Esophagus muscularis mucosa (tissue), 4 donors: ENCODE results near the gene SPON2. TPM values are rescaled to one million over a fixed set of nuclear protein-coding genes. Genes with fewer than 3 reads are reported as not detected.

ENCODE experiments used
- DNase-seq: peaks from one replicate; pipeline ENCODE4 v3.0.0-alpha.2; 2017; ENCODE audit errors: extremely low spot score
- H3K27ac ChIP-seq, 4 donors: fragments of 200-600 bp; sonication (generic); replicated peaks in 1 of 4; 1 replicate in 3 of 4; 2 replicates in 1 of 4; pipeline ENCODE4 v1.5.1; 2016 to 2019; ENCODE audit warnings: mild to moderate bottlenecking in 1 of 4
- H3K27me3 ChIP-seq, 4 donors: fragments of 200-600 bp; sonication (generic); one replicate each; pipeline versions ENCODE4 v1.5.1 to v1.6.0; 2016 to 2019
- H3K36me3 ChIP-seq, 4 donors: fragments of 200-600 bp; sonication (generic); one replicate each; pipeline ENCODE4 v1.5.1; 2016 to 2019
- H3K4me1 ChIP-seq, 4 donors: fragments of 200-600 bp; sonication (generic); one replicate each; pipeline ENCODE4 v1.5.1; 2016 to 2019
- H3K4me3 ChIP-seq, 4 donors: fragments of 200-600 bp; sonication (generic); 1 replicate in 2 of 4; 2 replicates in 2 of 4; pipeline ENCODE4 v1.5.1; 2016 to 2019; ENCODE audit warnings: mild to moderate bottlenecking in 4 of 4, moderate library complexity in 1 of 4
- H3K9me3 ChIP-seq, 4 donors: fragments of 200-600 bp; sonication (generic); 1 replicate in 3 of 4; 2 replicates in 1 of 4; pipeline ENCODE4 v1.5.1; 2016 to 2019
- CTCF ChIP-seq, 3 experiments: fragments of 200-600 bp in 2 of 3; fragments of 450-650 bp in 1 of 3; sonication (generic) in 2 of 3; IDR thresholded peaks; one replicate each; pipeline ENCODE4 v1.5.1; 2017 to 2019; ENCODE audit warnings: antibody characterized with exemption in 3 of 3, mild to moderate bottlenecking in 2 of 3, moderate library complexity in 1 of 3
- EP300 ChIP-seq: sonication (generic); formaldehyde crosslinking; IDR thresholded peaks from one replicate; pipeline ENCODE4 v1.6.1; 2017; ENCODE audit warnings: antibody characterized with exemption
- POLR2A ChIP-seq: fragments of 450-650 bp; IDR thresholded peaks from one replicate; pipeline ENCODE4 v1.6.1; 2017; ENCODE audit warnings: antibody characterized with exemption, moderate library complexity, mild to moderate bottlenecking, low read depth
- POLR2AphosphoS5 ChIP-seq, 2 donors: sonication (generic); formaldehyde crosslinking; IDR thresholded peaks; one replicate each; pipeline ENCODE4 v1.6.1; 2017; ENCODE audit warnings: antibody characterized with exemption in 2 of 2
- WGBS: methylation state at CpG from one replicate; pipeline ENCODE4 v1.1.5; 2018; 5-methylcytosine and 5-hydroxymethylcytosine counted together
- intact Hi-C: fragments of 100-400 bp; cut with DNase I; formaldehyde crosslinking; loops from one replicate; pipeline ENCODE4 v1.15.1; 2023
- total RNA-seq, 4 donors: library from RNA; depleted of rRNA; stranded (reverse); fragments of >200 nt; gene quantifications; one replicate each; pipeline versions ENCODE4 v1.1.0 to v1.2.1, GENCODE V29; 2016

Gene SPON2
- total RNA-seq, 4 donors from 2014 or later, result 21.3 to 72.9 (median 58.3) TPM

GRCh38 chr4:1192091-1192492, 19.7 kb upstream of the SPON2 start:
- peak overlapping the region; percentile 1 to 24 (median 12) for H3K4me3 ChIP-seq
- H3K9me3 ChIP-seq, result no peaks in the 10 kb centered on the region
- 17% methylated on average over 4 of the region's 4 CpGs for WGBS
- TF ChIP-seq POLR2AphosphoS5 (IDR thresholded peaks at IDR 0.05) (peak; percentile 74 to 92), POLR2A (no peak)
- intact Hi-C loops, result no loop called here
- no peaks in the 10 kb centered on the region for H3K27me3 ChIP-seq
- DNase-seq, result no peak
- no peaks in the 10 kb centered on the region for H3K36me3 ChIP-seq
- peak overlapping the region; percentile 83 to 89 (median 86) for H3K27ac ChIP-seq
- H3K4me1 ChIP-seq, result peaks cover 35 to 53% (median 46%) of the 10 kb centered on the region in 4 donors

- 83% methylated on average over 3 of the region's 5 CpGs for WGBS
These were observed 19.2 kb upstream of the SPON2 start for GRCh38 chr4:1191621-1192020.

GRCh38 chr4:1187182-1187581, 14.8 kb upstream of the SPON2 start:
- Histone ChIP-seq H3K27ac (no peak overlapping the region), H3K9me3 (no peaks in the 10 kb centered on the region), H3K4me1 (peaks cover 9 to 22% (median 11%) of the 10 kb centered on the region in 4 donors), H3K27me3 (no peaks in the 10 kb centered on the region), H3K36me3 (no peaks in the 10 kb centered on the region), H3K4me3 (no peak overlapping the region)
- no peak for DNase-seq
- no peak for TF ChIP-seq CTCF (IDR thresholded peaks at IDR 0.05)
- no peak for TF ChIP-seq POLR2AphosphoS5 (IDR thresholded peaks at IDR 0.05)
- TF ChIP-seq POLR2A, result no peak
- no peak for TF ChIP-seq EP300
- intact Hi-C loops, result no loop called here
- WGBS, result 32% methylated on average over 1 of the region's 1 CpG

More at GRCh38 chr4:1191621-1192020, 19.2 kb upstream of the SPON2 start:
- Histone ChIP-seq H3K9me3 (no peaks in the 10 kb centered on the region), H3K4me3 (no peak overlapping the region), H3K27ac (peak overlapping the region; percentile 83 to 89 (median 86)), H3K36me3 (no peaks in the 10 kb centered on the region), H3K27me3 (no peaks in the 10 kb centered on the region), H3K4me1 (peaks cover 37 to 53% (median 46%) of the 10 kb centered on the region in 4 donors)
- intact Hi-C loops, result no loop called here
- TF ChIP-seq EP300 (no peak), POLR2A (no peak), POLR2AphosphoS5 (IDR thresholded peaks at IDR 0.05) (no peak), CTCF (IDR thresholded peaks at IDR 0.05) (no peak)
- DNase-seq, result no peak

- WGBS, result 69% methylated on average over 6 of the region's 6 CpGs
- DNase-seq, result no peak
- H3K9me3 ChIP-seq, result no peaks in the 10 kb centered on the region
- H3K4me1 ChIP-seq, result peaks cover 0 to 5% (median 2%) of the 10 kb centered on the region in 4 donors
- no peaks in the 10 kb centered on the region for H3K36me3 ChIP-seq
- TF ChIP-seq POLR2AphosphoS5 (IDR thresholded peaks at IDR 0.05) (no peak), EP300 (no peak), POLR2A (no peak), CTCF (IDR thresholded peaks at IDR 0.05) (no peak)
- H3K27ac ChIP-seq, result peak overlapping the region in 3 of 4 donors; percentile 8 to 42 (median 24)
- no peaks in the 10 kb centered on the region for H3K27me3 ChIP-seq
- intact Hi-C loops, result no loop called here
- H3K4me3 ChIP-seq, result peak overlapping the region in 2 of 4 donors; percentile 1 to 8
These were observed 11.8 kb upstream of the SPON2 start for GRCh38 chr4:1183985-1184773.

GRCh38 chr4:1182313-1182712, 9.9 kb upstream of the SPON2 start:
- Histone ChIP-seq H3K9me3 (no peaks in the 10 kb centered on the region), H3K4me1 (peaks cover 5 to 18% (median 9%) of the 10 kb centered on the region in 4 donors), H3K4me3 (no peak overlapping the region), H3K36me3 (no peaks in the 10 kb centered on the region), H3K27ac (no peak overlapping the region), H3K27me3 (no peaks in the 10 kb centered on the region)
- TF ChIP-seq EP300, result no peak
- no peak for TF ChIP-seq CTCF (IDR thresholded peaks at IDR 0.05)
- no peak for TF ChIP-seq POLR2AphosphoS5 (IDR thresholded peaks at IDR 0.05)
- no peak for TF ChIP-seq POLR2A
- DNase-seq, result no peak
- intact Hi-C loops, result no loop called here
